Smooth muscle cell (in vitro differentiated cells): ENCODE results near the gene ANK3. TPM values are rescaled to one million over a fixed set of nuclear protein-coding genes. Genes with fewer than 3 reads are reported as not detected.

Experiments used
- DNase-seq: peaks from one replicate; lab custom pipeline; 2025; ENCODE audit not compliant: unreplicated experiment; lab: John Stamatoyannopoulos, UW
- H2AFZ ChIP-seq: fragments of 200-600 bp; sonication (generic); 2 replicates; pipeline ENCODE4 v1.6.0; 2016; ENCODE audit warnings: antibody characterized with exemption, low read depth, mild to moderate bottlenecking
- H3F3A ChIP-seq: fragments of 200-600 bp; sonication (generic); 2 replicates; pipeline ENCODE4 v1.6.0; 2017; ENCODE audit warnings: antibody characterized with exemption, low read depth
- H3K27ac ChIP-seq: fragments of 200-600 bp; sonication (generic); 2 replicates; pipeline ENCODE4 v1.5.1; 2016; ENCODE audit warnings: low read depth, mild to moderate bottlenecking
- H3K27me3 ChIP-seq: fragments of 200-600 bp; sonication (generic); 2 replicates; pipeline ENCODE4 v1.6.1; 2016; ENCODE audit warnings: low read depth, mild to moderate bottlenecking
- H3K36me3 ChIP-seq: fragments of 200-600 bp; sonication (generic); 2 replicates; pipeline ENCODE4 v1.5.1; 2016; ENCODE audit warnings: low read depth
- H3K4me1 ChIP-seq: fragments of 200-600 bp; sonication (generic); 2 replicates; pipeline ENCODE4 v1.5.1; 2016; ENCODE audit warnings: low read depth
- H3K4me2 ChIP-seq: fragments of 200-600 bp; sonication (generic); 2 replicates; pipeline ENCODE4 v1.6.0; 2016; ENCODE audit warnings: mild to moderate bottlenecking
- H3K4me3 ChIP-seq: fragments of 200-600 bp; sonication (generic); 2 replicates; pipeline ENCODE4 v1.5.1; 2016; ENCODE audit warnings: mild to moderate bottlenecking
- H3K79me2 ChIP-seq: fragments of 200-600 bp; sonication (generic); 2 replicates; pipeline ENCODE4 v1.6.0; 2016; ENCODE audit warnings: low read depth, mild to moderate bottlenecking
- H3K9ac ChIP-seq: fragments of 200-600 bp; sonication (generic); 2 replicates; pipeline ENCODE4 v1.6.0; 2016; ENCODE audit warnings: low read depth
- H3K9me3 ChIP-seq: fragments of 200-600 bp; sonication (generic); replicated peaks from 2 replicates; pipeline ENCODE4 v1.5.1; 2016; ENCODE audit warnings: low read depth
- H4K20me1 ChIP-seq: fragments of 200-600 bp; sonication (generic); 2 replicates; pipeline ENCODE4 v1.6.0; 2016; ENCODE audit warnings: low read depth
- CTCF ChIP-seq: fragments of 200-600 bp; sonication (generic); IDR thresholded peaks from 2 replicates; pipeline ENCODE4 v1.5.1; 2017; ENCODE audit warnings: borderline replicate concordance, mild to moderate bottlenecking, antibody characterized with exemption; ENCODE audit not compliant: insufficient read depth, poor library complexity, severe bottlenecking
- WGBS: methylation state at CpG from one replicate; pipeline ENCODE4 v1.1.7; 2016; ENCODE audit warnings: low lambda C conversion rate; 5-methylcytosine and 5-hydroxymethylcytosine counted together
- polyA plus RNA-seq: library from polyadenylated mRNA; unstranded; fragments of >200 nt; fragmentation: Nextera tagmentation; extraction: Ambion mirVana; gene quantifications from 2 replicates; pipeline ENCODE4 v1.2.1, GENCODE V29; 2016
- total RNA-seq: library from RNA; depleted of rRNA; stranded (reverse); fragments of >200 nt; gene quantifications from 2 replicates; pipeline ENCODE4 v1.2.3, GENCODE V29; 2014

The ANK3 gene
- total and polyA plus RNA-seq, 2 experiments from 2014 or later: 28.2 to 85.5 TPM

DNA sequence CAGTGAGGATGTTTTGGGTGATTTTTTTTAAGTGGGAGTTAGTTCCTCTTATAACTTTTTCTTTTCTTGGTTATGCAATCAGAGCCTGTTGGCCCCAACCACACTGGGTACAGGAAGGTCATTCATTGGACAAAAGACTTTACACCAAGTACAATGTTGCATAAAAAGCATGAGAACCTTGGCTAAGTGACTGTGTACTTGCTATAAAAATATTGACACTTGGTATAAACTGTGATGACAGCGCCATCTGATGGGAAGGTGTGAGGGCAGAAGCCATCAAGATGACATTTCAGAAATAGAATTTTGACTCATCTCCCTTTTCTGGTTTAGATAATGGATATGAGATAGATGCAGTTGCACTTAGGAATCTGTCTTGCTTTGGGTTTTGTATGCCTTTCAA, 357.0 kb downstream of the ANK3 start:
- no peaks in the 10 kb centered on the region for H3K79me2 ChIP-seq
- DNase-seq: no peak
- H2AFZ ChIP-seq: no peak overlapping the region
- H3K27me3 ChIP-seq: no peaks in the 10 kb centered on the region
- WGBS: 32% methylated on average over 1 of the region's 1 CpG
- no peak overlapping the region for H3K4me3 ChIP-seq
- H3K9ac ChIP-seq: no peak overlapping the region
- peak; percentile 45 for TF ChIP-seq CTCF
- no peaks in the 10 kb centered on the region for H3K36me3 ChIP-seq
- H3K27ac ChIP-seq: no peak overlapping the region
- H4K20me1 ChIP-seq: no peaks in the 10 kb centered on the region
- no peak overlapping the region for H3K4me2 ChIP-seq
- peaks cover 3% of the 10 kb centered on the region for H3K4me1 ChIP-seq
- H3K9me3 ChIP-seq: no peaks in the 10 kb centered on the region
- no peaks in the 10 kb centered on the region for H3F3A ChIP-seq

DNA sequence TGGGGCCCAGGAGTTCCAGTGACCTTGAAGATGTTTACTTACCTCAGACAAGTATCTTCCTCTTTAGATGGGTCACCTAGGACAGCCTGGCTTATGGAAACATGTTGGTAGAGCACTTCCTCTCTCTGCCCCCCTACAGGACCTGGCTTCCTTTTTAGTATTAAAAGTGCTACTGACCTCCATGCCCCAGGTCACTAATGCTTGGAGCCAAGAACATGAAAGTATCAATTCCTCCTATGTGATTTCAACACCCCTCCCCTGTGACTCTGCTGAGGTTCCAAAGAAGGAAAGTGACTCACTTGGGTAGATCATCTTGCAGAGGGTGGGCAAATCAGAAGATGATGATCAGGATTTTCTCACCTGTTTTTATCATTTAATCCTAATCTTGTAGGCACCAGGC, 358.0 kb downstream of the ANK3 start:
- no peak for DNase-seq
- Histone ChIP-seq H3K4me1 (peaks cover 3% of the 10 kb centered on the region), H3K9ac (no peak overlapping the region), H3K79me2 (no peaks in the 10 kb centered on the region), H3K9me3 (no peaks in the 10 kb centered on the region), H2AFZ (no peak overlapping the region), H3K4me2 (no peak overlapping the region), H3K27ac (no peak overlapping the region), H3F3A (no peaks in the 10 kb centered on the region), H3K27me3 (no peaks in the 10 kb centered on the region), H3K4me3 (no peak overlapping the region), H3K36me3 (no peaks in the 10 kb centered on the region), H4K20me1 (no peaks in the 10 kb centered on the region)
- TF ChIP-seq CTCF: no peak

DNA sequence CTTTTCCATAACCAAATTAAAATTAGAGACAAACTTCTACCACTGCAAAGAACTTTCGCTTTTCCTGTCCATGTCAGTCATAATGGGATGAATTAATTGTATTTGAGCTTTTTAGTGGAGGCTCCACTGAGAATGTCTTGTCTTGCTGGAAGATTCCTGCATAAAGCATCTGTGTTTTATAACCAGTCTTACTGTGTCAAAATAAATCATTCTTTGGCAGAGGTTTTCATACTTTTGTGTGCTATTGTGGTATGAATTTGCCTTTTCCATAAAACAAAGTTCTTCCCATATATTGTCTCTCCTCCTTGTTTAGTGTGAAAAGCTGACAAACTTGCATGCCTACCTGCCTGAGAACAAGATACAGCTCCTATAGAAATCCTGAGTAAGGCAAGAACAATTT, 358.5 kb downstream of the ANK3 start:
- Histone ChIP-seq H3K79me2 (no peaks in the 10 kb centered on the region), H3K9ac (no peak overlapping the region), H3K36me3 (no peaks in the 10 kb centered on the region), H3K4me2 (no peak overlapping the region), H3F3A (no peaks in the 10 kb centered on the region), H4K20me1 (no peaks in the 10 kb centered on the region), H3K4me1 (peaks cover 3% of the 10 kb centered on the region), H3K27me3 (no peaks in the 10 kb centered on the region), H3K4me3 (no peak overlapping the region), H3K27ac (no peak overlapping the region), H3K9me3 (no peaks in the 10 kb centered on the region), H2AFZ (no peak overlapping the region)
- WGBS: 97% methylated on average over 1 of the region's 1 CpG
- DNase-seq: no peak
- TF ChIP-seq CTCF: no peak

DNA sequence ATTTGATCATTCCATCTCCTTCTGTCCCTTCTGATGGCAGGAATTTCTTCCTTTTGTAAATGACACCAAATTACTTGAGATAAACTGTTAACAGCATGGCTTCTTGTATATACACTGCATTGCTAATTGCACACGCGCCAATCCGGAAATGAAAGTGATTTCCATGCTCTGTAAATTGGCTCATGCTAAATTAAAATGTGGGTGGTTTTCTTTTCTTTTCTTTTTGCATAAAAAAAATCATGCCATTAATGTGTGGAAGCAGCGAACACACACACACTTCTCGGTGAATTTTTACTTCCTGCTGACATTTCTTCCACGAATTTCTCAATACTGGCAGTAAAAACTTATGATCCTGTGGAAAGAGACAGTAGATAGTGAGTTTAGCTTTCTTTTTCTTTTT, 360.2 kb downstream of the ANK3 start:
- no peak overlapping the region for H3K4me3 ChIP-seq
- H3K36me3 ChIP-seq: no peaks in the 10 kb centered on the region
- no peak overlapping the region for H3K9ac ChIP-seq
- no peaks in the 10 kb centered on the region for H3F3A ChIP-seq
- no peaks in the 10 kb centered on the region for H3K27me3 ChIP-seq
- H2AFZ ChIP-seq: no peak overlapping the region
- no peak overlapping the region for H3K27ac ChIP-seq
- 87% methylated on average over 6 of the region's 6 CpGs for WGBS
- no peaks in the 10 kb centered on the region for H4K20me1 ChIP-seq
- DNase-seq: no peak
- no peaks in the 10 kb centered on the region for H3K79me2 ChIP-seq
- no peaks in the 10 kb centered on the region for H3K9me3 ChIP-seq
- H3K4me1 ChIP-seq: no peaks in the 10 kb centered on the region
- H3K4me2 ChIP-seq: no peak overlapping the region
- no peak for TF ChIP-seq CTCF
